Activated B cell treated with CpG ODN at 0.5 μM for 24 hours (primary cell): ENCODE results near the gene MRPL36. TPM values are rescaled to one million over a fixed set of nuclear protein-coding genes. Genes with fewer than 3 reads are reported as not detected.
"Not testable (repeated sequence)": the region's sequence is repeated elsewhere in the genome, so short reads cannot be mapped to it uniquely, and the experiment has no call there.

Source experiments
- ATAC-seq: fragments of 200-7000 bp; cut with Tn5 transposase; one replicate; pipeline ENCODE4 v1.10.0; 2021; ENCODE audit warnings: low read depth, mild to moderate bottlenecking, moderate library complexity
- CTCF ChIA-PET: fragments of 350-600 bp; sonication (Branson Sonifier 250); formaldehyde crosslinking; loops from one replicate; lab custom pipeline; 2021; ENCODE audit warnings: antibody characterized with exemption; lab: Charles Lee
- POLR2A ChIA-PET: fragments of 350-600 bp; sonication (Branson Sonifier 250); formaldehyde crosslinking; loops from one replicate; lab custom pipeline; 2021; ENCODE audit warnings: antibody characterized with exemption; lab: Charles Lee
- DNase-seq: peaks from one replicate; pipeline ENCODE4 v3.0.0; 2022
- H3K27ac Mint-ChIP-seq: one replicate; pipeline ENCODE4 v1.8.0; 2020; ENCODE audit warnings: mixed read lengths
- H3K27me3 Mint-ChIP-seq: one replicate; pipeline ENCODE4 v1.8.0; 2021; ENCODE audit warnings: mixed read lengths
- H3K36me3 Mint-ChIP-seq: one replicate; pipeline ENCODE4 v1.8.0; 2021; ENCODE audit warnings: low read depth, mixed read lengths
- H3K4me1 Mint-ChIP-seq: one replicate; pipeline ENCODE4 v1.8.0; 2021; ENCODE audit warnings: mixed read lengths
- H3K4me3 Mint-ChIP-seq: one replicate; pipeline ENCODE4 v1.8.0; 2020; ENCODE audit warnings: mild to moderate bottlenecking, mixed read lengths
- H3K9me3 Mint-ChIP-seq: one replicate; pipeline ENCODE4 v1.8.0; 2020; ENCODE audit warnings: mixed read lengths
- intact Hi-C: fragments of 100-400 bp; cut with micrococcal nuclease; formaldehyde crosslinking; loops from one replicate; pipeline ENCODE4 v1.15.1; 2024
- total RNA-seq: library from RNA; stranded (reverse); gene quantifications from 2 replicates; pipeline ENCODE4 v1.2.3, GENCODE V29; 2022
- TF ChIP-seq, protein P1 (sequence below): fragments of 200-600 bp; IDR thresholded peaks from one replicate; pipeline ENCODE4 v1.8.0; 2022; ENCODE audit warnings: antibody characterized with exemption, mild to moderate bottlenecking

Gene MRPL36
- total RNA-seq, 1 donor from 2014 or later, result 28.7 TPM

DNA sequence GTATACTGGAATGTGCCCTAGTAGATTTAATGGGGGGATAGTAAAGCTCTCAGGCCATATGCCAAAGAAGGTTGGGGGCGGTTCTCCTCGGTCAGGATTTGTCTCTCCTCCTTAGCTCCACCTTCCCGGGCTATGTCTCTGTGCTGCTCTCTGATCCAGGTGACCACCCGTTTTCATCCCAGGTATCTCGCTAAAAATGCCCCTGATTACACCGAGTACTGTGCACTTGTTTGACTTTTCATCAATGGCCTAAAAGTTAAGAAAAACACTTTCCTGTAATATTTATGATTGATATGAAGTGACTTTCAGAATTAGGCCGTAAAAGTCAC lies 2.3 kb upstream of the MRPL36 start:
- H3K9me3 Mint-ChIP-seq, result no peaks in the 10 kb centered on the region
- DNase-seq, result no peak

DNA sequence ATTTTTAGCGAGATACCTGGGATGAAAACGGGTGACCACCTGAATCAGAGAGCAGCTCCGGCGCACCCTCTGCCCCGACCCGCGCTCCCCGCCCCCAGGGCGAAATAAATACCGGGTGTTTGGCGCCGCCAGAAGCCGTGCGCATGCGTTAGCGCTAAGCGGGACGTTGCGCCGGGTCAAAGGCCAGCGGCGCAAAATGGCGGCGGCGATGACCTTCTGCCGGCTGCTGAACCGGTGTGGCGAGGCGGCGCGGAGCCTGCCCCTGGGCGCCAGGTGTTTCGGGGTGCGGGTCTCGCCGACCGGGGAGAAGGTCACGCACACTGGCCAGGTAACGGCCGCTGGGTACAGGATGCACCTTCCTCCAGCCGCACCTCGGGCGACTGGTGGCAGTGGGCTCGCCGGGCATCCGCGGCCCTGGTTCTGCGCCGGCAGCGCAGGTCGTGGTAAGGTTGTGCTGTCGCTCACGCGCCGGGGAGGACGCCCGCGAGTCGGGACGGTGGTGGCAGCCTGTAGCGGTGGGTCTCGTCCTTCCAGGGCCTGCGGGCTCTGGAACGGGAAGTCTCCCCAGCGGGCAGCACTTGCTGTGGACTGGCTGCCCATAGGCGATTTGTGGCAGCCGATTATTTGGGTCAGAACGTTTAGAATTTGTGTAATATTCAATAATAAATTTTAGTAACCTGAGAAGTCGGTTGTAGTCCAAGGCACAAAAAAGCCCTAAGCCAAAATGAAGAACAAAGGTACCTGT lies 1.8 kb upstream of the MRPL36 start, which contains the start of gene NDUFS6:
TSS of gene NDUFS6 (plus strand) at position 186 of the 745 bp plus-strand sequence. CDS start at position 197, 11 bp downstream.
- H3K9me3 Mint-ChIP-seq, result no peaks in the 10 kb centered on the region
- POLR2A ChIA-PET, result interaction anchor here (1.0 to 2.0 kb wide), 2 partner anchors 9 to 147 kb away, joined by 3 to 8 read pairs; no protein-coding TSS in a partner anchor
- no peaks in the 10 kb centered on the region for H3K27me3 Mint-ChIP-seq
- ATAC-seq (peak; percentile 66), DNase-seq (peak; percentile 74)
- H3K4me3 Mint-ChIP-seq, result peak within 1 kb of the TSS; percentile 98
- H3K4me1 Mint-ChIP-seq, result peaks cover 44% of the 10 kb centered on the region
- H3K27ac Mint-ChIP-seq, result peak within 1 kb of the TSS; percentile 97
- TF ChIP-seq, protein P1, sequence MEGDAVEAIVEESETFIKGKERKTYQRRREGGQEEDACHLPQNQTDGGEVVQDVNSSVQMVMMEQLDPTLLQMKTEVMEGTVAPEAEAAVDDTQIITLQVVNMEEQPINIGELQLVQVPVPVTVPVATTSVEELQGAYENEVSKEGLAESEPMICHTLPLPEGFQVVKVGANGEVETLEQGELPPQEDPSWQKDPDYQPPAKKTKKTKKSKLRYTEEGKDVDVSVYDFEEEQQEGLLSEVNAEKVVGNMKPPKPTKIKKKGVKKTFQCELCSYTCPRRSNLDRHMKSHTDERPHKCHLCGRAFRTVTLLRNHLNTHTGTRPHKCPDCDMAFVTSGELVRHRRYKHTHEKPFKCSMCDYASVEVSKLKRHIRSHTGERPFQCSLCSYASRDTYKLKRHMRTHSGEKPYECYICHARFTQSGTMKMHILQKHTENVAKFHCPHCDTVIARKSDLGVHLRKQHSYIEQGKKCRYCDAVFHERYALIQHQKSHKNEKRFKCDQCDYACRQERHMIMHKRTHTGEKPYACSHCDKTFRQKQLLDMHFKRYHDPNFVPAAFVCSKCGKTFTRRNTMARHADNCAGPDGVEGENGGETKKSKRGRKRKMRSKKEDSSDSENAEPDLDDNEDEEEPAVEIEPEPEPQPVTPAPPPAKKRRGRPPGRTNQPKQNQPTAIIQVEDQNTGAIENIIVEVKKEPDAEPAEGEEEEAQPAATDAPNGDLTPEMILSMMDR, result no peak
- H3K36me3 Mint-ChIP-seq, result peaks cover 70% of the 10 kb centered on the region
- intact Hi-C loops, result loop anchor here (5.0 kb wide), 1 partner anchor 1259 kb away; no protein-coding TSS in a partner anchor
- CTCF ChIA-PET, result interaction anchor here (1.9 kb wide), 1 partner anchor 29 kb away, joined by 5 read pairs; no protein-coding TSS in a partner anchor

More for the DNA sequence above, 2.3 kb upstream of the MRPL36 start:
- peaks cover 41% of the 10 kb centered on the region for H3K4me1 Mint-ChIP-seq
- TF ChIP-seq, protein P1, result no peak
- no peaks in the 10 kb centered on the region for H3K27me3 Mint-ChIP-seq
- ATAC-seq, result no peak
- intact Hi-C loops, result loop anchor here (5.0 kb wide), 1 partner anchor 1260 kb away; no protein-coding TSS in a partner anchor
- peak overlapping the region; percentile 42 for H3K27ac Mint-ChIP-seq
- ChIA-PET CTCF (no interaction called here), POLR2A (interaction anchor here (0.6 to 2.0 kb wide), 2 partner anchors 9 to 73 kb away, joined by 5 to 8 read pairs; no protein-coding TSS in a partner anchor)
- peaks cover 70% of the 10 kb centered on the region for H3K36me3 Mint-ChIP-seq
- H3K4me3 Mint-ChIP-seq, result peak overlapping the region; percentile 98

DNA sequence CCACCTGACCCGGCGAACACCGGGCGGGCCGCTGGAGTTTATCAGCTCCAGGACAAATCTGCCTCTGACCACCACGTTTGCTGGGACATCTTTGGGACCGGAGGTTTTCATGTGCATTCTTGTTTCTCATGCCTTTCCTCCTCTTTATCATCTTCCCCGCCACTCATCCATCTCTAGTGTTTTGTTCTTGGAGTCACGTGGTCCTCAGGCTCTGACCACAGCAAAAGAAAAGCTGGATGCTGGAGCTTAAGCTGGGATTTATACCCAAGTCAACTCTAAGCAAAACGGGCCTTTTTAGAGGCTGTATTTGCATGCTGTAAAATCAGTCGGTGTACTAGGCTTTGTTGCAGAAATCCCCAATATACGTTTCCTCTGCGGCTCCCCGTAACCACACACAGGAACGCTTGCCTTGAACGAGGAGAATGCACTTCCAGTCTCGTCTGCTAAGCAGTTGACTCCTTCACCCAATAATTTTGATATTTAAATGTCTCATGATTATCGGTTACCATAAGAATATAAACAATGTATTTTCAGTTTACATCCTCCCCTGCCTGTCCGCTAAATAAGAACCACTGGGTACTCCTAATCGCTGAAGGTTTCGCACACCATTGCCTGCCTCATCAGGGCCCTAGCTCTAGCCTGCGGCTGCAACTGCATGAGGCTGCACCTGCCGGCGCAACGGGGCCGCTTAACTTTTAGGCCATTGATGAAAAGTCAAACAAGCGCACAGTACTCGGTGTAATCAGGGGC lies 1.0 kb upstream of the MRPL36 start:
- Mint-ChIP-seq H3K27me3 (no peaks in the 10 kb centered on the region), H3K4me3 (peak overlapping the region; percentile 98), H3K27ac (peak overlapping the region; percentile 97), H3K4me1 (peaks cover 46% of the 10 kb centered on the region), H3K36me3 (peaks cover 68% of the 10 kb centered on the region), H3K9me3 (no peaks in the 10 kb centered on the region)
- peak; percentile 54 for ATAC-seq
- DNase-seq, result no peak
- ChIA-PET POLR2A (interaction anchor here (1.0 to 2.0 kb wide), 2 partner anchors 8 to 146 kb away, joined by 3 to 8 read pairs; no protein-coding TSS in a partner anchor), CTCF (interaction anchor here (1.9 kb wide), 1 partner anchor 28 kb away, joined by 5 read pairs; no protein-coding TSS in a partner anchor)
- TF ChIP-seq, protein P1, result no peak
- intact Hi-C loops, result loop anchor here (5.0 kb wide), 1 partner anchor 1258 kb away; no protein-coding TSS in a partner anchor

DNA sequence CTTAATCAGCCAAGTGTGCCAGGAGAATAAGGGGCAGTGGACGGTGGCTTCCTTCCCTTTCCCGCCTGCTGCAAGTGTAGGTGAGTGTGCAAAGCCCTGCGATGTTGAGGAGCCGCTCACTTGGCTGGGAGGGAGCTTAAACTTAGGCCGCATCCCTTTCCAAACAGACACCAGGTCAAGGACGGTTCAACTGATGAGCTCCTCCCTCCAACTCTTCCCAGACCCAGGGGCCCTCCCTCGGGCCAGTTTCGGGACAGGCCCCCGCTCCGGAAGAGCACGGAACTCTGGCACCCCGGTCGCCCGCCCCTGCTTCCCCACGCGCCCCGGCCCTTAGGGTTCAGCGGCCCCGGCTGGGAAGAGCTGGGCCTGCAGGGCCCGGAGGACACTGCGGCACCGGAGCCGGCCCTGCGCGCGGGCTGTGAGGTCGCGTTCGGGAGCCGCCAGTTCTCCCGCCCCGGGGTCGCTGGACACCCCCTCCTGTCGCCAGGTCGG lies 481 bp downstream of the MRPL36 start:
- ChIA-PET POLR2A (interaction anchor here (0.9 kb wide), 1 partner anchor 9 kb away, joined by 4 read pairs; no protein-coding TSS in a partner anchor), CTCF (no interaction called here)
- DNase-seq (no peak), ATAC-seq (no peak)
- no peak overlapping the region for H3K27ac Mint-ChIP-seq
- peaks cover 47% of the 10 kb centered on the region for H3K4me1 Mint-ChIP-seq
- peaks cover 53% of the 10 kb centered on the region for H3K36me3 Mint-ChIP-seq
- TF ChIP-seq, protein P1, result no peak
- no peaks in the 10 kb centered on the region for H3K9me3 Mint-ChIP-seq
- no peaks in the 10 kb centered on the region for H3K27me3 Mint-ChIP-seq
- intact Hi-C loops, result loop anchor here (1.0 to 5.0 kb wide), 2 partner anchors 16 to 147 kb away; no protein-coding TSS in a partner anchor
- H3K4me3 Mint-ChIP-seq, result peak overlapping the region; percentile 98

- H3K36me3 Mint-ChIP-seq, result peaks cover 47% of the 10 kb centered on the region
- ATAC-seq, DNase-seq, H3K27ac Mint-ChIP-seq, CTCF ChIA-PET, H3K27me3 Mint-ChIP-seq, H3K9me3 Mint-ChIP-seq: not testable (repeated sequence)
- POLR2A ChIA-PET, result interaction anchor here (0.9 kb wide), 1 partner anchor 10 kb away, joined by 4 read pairs; no protein-coding TSS in a partner anchor
- H3K4me3 Mint-ChIP-seq, result peak overlapping the region; percentile 98
- intact Hi-C loops, result loop anchor here (5.0 kb wide), 1 partner anchor 146 kb away; no protein-coding TSS in a partner anchor
- peaks cover 49% of the 10 kb centered on the region for H3K4me1 Mint-ChIP-seq
These were observed 1.0 kb downstream of the MRPL36 start for GRCh38 chr5:1798589-1798988.
